LNCAP (cell line): ENCODE data around the gene TRPV3.

Experiments used
- TF ChIP-seq, protein P1 (sequence below): fragments of 450-650 bp; IDR thresholded peaks from 2 replicates; pipeline ENCODE4 v1.5.1; 2017; ENCODE audit warnings: mild to moderate bottlenecking

TRPV3 gene

DNA sequence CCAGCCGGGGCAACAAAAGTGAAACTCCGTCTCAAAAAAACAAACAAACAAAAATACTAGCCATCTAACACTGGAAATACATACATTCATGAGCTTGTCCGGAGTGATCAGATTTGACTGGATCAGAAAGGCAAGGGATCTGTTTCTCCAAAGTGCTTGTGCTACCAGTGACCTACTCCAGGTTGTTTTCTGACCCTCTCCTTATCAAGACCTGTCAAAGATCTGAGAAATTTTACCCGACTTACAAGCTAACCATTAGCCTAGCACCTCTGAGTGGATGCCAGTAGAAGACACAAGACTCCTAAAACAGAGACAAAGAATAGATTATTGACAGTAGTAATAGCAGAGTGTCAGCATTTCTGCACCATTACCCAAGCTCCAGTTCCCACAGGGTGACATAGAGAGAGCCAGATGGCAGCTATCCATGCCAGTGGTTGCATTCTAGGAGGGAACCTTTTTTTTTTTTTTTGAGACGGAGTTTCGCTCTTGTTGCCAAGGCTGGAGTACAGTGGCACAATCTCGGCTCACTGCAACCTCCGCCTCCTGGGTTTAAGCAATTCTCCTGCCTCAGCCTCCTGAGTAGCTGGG is 72.0 kb downstream of the TRPV3 start:
- TF ChIP-seq, protein P1, sequence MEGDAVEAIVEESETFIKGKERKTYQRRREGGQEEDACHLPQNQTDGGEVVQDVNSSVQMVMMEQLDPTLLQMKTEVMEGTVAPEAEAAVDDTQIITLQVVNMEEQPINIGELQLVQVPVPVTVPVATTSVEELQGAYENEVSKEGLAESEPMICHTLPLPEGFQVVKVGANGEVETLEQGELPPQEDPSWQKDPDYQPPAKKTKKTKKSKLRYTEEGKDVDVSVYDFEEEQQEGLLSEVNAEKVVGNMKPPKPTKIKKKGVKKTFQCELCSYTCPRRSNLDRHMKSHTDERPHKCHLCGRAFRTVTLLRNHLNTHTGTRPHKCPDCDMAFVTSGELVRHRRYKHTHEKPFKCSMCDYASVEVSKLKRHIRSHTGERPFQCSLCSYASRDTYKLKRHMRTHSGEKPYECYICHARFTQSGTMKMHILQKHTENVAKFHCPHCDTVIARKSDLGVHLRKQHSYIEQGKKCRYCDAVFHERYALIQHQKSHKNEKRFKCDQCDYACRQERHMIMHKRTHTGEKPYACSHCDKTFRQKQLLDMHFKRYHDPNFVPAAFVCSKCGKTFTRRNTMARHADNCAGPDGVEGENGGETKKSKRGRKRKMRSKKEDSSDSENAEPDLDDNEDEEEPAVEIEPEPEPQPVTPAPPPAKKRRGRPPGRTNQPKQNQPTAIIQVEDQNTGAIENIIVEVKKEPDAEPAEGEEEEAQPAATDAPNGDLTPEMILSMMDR, result no peak

DNA sequence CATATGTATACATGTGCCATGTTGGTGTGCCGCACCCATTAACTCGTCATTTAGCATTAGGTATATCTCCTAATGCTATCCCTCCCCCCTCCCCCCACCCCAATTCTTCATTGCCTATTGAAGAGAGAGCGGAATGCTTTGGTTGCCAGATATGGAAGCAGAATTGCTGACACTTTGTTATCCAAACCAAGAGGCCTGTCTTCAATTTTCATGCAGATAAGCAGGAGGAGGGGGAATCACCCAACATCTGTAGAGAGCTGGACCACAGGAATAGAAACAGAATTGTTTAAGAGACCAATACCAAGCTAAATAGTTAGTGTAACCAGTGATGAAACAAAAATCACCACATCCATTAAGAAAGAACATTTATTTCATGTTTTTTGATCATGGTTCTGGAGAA is 74.8 kb downstream of the TRPV3 start:
- TF ChIP-seq, protein P1, result no peak

DNA sequence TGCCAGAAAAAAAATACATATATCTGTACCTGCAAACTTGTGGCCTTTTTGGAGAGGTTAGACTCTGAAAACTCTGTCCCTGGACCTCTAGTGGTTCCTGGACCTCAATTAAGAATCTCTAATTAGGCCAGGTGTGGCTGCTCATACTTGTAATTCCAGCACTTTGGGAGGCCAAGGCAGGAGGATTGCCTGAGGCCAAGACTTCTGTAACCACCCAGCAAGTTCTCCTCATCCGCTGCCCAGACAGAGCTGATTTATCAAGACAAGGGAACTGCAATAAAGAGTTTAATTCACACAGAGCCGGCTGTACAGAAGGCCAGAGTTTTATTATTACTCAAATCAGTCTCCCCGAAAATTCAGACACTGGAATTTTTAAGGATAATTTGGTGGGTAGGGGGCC is 77.6 kb downstream of the TRPV3 start:
- TF ChIP-seq, protein P1, result no peak

DNA sequence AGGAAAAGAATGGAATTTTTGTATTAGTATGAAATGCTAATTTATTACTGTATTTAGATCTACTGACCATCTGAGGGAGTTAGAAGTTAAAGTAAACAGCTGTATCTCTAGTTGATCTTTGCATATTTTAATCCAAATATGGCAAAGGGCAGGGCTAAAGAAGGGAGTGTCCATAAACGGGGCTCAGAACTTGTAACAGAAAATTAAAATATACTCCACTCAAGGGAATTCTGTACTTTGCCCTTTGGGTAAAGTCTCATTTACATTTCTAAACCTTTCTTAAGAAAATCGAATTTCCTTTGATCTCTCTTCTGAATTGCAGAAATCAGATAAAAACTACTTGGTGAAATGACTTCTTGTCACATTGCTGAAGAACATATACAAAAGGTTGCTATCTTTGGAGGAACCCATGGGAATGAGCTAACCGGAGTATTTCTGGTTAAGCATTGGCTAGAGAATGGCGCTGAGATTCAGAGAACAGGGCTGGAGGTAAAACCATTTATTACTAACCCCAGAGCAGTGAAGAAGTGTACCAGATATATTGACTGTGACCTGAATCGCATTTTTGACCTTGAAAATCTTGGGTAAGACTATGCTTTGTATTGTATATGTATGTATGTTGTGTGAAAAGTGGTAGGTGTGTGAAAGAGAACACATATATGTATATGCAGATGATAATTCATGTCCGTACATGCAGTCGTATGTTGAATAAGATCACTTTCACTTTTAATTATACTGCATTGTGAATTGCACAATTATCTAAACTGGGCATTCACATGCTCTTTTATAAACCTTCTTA is 81.6 kb downstream of the TRPV3 start, which contains the start of gene ASPA:
Gene ASPA (plus strand): TSS at position 186 of the 799 bp plus-strand sequence. CDS start 163 bp downstream, at position 349.
- TF ChIP-seq, protein P1, result peak; percentile 25; the same call in 1 of the 2 replicates

DNA sequence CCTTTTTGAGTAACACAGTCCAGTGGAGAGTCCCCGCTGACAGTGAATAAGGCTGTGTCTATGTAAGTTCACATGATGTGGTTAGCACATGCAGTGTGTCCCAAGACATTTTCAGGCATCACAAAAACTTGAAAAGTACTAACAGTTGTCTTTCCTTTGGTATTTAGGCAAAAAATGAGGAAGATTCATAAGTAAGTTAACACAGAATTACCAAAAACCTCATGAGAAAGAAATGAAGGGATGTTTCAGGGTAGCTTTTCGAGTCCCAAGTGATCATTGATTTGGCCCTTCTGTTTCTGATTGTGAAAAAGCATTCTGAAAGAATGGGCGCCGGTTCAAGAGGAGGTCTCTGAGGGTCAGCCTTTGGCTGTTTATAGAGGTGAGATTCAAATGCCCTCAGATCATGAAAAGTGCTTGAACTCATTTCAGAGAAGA is 82.3 kb downstream of the TRPV3 start:
- TF ChIP-seq, protein P1, result no peak

DNA sequence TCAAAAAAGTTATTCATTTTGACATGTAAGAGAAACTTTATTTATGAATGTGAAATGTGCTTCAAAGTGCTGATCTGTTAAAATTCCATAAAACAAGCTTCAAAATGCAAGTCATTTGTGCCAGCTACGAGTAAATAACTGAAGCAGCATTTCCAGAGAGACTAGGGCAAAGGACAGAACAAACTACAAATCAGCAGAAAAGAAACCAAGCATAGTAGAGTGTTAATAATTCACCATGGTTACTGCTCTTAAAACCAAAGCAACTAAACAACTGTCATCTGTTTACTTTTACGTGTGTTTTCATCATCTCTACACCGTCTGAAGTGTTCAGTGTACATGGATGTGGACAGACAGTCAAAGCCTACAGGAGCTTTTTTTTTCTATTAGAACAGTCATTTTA is 83.4 kb downstream of the TRPV3 start:
- TF ChIP-seq, protein P1, result no peak

DNA sequence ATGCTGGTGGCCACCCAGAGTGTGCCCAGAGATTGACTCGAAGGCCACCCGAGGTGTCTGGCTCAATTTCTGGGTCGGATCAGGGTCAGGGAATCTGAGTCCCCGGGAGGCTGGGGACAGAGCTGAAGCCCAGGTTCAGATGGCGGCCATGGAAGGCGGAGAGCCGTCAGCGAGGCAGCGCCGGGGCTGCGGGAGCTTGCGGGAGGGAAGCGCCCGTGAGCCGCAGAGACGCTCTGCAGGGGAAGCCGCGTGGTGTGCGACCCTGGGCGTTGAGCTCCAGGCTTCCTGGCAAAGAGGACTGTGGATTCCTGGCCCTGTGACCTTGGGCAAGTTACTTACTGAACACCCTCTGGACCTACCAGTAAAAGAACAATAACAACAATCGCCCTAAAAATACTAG is 85.5 kb downstream of the TRPV3 start:
- TF ChIP-seq, protein P1, result no peak
